ENCODE data around the gene SKA1.
A peak's percentile ranks its signal among the peaks of the same experiment; 100 is the strongest.

The SKA1 gene, protein sequence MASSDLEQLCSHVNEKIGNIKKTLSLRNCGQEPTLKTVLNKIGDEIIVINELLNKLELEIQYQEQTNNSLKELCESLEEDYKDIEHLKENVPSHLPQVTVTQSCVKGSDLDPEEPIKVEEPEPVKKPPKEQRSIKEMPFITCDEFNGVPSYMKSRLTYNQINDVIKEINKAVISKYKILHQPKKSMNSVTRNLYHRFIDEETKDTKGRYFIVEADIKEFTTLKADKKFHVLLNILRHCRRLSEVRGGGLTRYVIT

GRCh38 chr18:50374753-50375391, at the start of gene SKA1:
SKA1 (plus strand) TSS chr18:50375046; CDS start chr18:50375831, 785 bp downstream.
- peak; percentile 92 for DNase-seq

- no peak for DNase-seq
Observed at GRCh38 chr18:50327983-50328382, 46.9 kb upstream of the SKA1 start.

DNA sequence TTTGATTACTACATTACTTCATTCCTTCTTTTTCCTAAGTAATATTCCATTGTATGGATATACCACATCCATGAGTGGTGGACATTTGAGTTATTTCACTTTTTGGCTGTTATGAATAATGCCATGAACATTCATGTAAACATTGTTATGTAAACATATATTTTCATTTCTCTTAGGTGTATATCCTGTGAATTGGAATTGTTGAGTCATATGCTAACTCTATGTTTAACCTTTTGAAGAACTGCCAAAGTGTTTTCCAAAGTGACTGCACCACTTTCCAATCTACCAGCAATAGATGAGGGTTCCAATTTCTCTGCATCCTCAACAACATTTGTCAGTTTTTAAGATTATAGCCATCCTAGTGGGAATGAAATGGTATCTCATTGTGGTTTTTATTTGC, 44.7 kb upstream of the SKA1 start:
- DNase-seq, result no peak

- no peak for DNase-seq
Observed at GRCh38 chr18:50331691-50332090, 43.2 kb upstream of the SKA1 start.

DNA sequence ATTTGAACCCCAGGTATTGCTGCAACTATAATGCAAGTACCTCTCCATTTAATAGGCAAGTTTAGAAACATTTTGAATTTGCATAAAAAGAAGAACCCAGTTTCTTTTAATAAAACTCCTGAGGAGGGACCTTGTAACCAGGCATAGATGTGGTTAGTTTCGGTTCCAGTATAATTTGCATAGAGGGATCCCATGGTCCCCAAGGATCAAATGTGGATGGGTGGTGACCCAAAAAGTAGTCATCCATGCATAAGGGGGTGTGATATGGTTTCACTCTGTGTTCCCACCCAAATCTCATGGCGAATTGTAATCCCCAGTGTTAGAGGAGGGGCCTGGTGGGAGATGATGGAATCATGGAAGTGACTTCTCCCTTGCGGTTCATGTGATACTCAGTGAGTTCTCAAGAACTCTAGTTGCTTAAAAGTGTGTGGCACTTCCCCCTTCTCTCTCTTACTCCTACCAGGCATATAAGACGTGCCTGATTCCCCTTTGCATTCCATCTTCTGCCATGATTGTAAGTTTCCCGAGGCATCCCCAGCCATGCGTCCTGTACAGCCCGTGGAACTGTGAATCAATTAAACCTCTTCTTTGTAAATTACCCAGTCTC, 40.2 kb upstream of the SKA1 start:
- no peak for DNase-seq

GRCh38 chr18:50338122-50338521, 36.7 kb upstream of the SKA1 start:
- DNase-seq, result no peak

DNA sequence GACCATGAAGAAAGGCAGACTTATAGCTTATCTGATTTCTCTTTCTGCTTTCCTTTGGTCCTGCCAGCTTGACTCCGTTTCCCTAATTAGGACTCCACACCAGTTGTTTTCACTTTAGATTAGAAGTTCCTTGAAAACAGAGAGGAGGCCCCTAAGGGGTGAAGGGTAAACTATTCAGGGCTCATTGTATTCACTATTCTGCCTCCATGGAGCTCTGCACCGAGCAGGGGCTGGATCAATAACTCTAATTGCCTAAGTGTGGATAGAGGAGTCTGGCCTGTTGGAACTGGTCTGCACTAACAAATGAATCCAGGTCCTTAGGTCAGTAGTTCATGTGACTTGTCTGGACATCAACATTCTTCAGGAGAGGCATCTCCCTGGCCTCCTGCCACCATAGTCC, 36.1 kb upstream of the SKA1 start:
- DNase-seq, result no peak

DNA sequence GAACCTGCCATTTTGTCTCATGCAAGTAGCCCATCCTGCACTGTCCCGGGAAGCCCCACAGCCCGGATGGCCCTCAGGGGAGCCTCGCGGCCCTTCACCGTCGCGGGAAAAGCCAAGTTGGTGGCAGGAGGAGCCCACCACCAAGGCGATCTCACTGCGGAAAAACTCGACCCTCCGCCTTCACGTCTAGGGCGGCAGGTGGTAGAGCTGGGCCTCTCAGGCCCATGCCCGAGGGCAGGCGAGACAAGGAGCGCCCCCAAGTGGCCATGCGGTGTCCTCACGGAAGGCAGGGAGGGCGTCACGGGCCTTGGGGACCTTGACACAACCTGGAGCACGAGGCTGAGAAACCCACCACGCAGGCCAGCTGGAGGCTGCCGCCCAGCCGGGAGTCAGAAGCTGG, 34.8 kb upstream of the SKA1 start:
- DNase-seq, result no peak

- no peak for DNase-seq
Observed at GRCh38 chr18:50341443-50341842, 33.4 kb upstream of the SKA1 start.

GRCh38 chr18:50350699-50351098, 24.1 kb upstream of the SKA1 start:
- no peak for DNase-seq

DNA sequence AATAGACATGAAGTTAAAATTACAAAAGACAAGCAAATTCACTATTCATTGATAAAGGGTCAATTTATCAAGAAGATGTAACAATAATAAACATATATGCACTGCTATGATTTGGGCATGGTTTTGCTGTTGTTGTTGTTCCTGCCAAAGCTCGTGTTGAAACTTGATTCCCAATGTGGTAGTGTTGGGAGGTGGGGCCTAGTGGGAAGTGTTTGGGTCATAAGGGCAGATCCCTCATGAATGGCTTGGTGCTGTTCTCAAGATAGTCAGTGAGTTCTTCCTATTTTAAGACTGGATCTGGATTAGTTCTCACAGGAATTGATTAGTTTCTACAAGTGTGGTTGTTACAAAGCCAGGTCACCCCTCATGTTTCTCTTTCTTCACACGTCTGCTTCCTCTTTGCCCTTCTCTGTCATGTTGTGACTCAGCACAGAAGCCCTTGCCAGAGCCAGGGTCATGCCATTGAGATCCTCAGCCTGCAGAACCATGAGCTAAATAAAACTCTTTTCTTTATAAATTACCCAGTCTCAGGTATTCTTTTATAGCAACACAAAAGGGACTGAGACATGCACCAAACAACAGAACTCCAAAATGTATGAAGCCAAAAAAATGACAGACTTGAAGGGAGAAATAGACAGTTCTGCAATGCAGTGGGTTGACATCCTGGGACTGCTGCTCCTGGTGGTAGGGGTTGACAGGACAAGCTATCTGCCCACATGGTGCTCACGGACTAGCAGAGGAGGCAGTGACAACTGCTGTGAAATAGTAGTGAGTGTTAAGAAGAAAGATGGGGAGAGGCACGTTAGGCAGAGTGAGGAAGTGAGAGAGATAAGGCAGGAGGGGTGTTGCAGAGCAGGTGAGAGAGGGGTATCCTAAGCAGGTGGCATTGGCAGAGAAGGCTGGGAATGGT, 18.6 kb upstream of the SKA1 start:
- DNase-seq, result no peak

GRCh38 chr18:50358844-50359243, 16.0 kb upstream of the SKA1 start:
- DNase-seq, result no peak

DNA sequence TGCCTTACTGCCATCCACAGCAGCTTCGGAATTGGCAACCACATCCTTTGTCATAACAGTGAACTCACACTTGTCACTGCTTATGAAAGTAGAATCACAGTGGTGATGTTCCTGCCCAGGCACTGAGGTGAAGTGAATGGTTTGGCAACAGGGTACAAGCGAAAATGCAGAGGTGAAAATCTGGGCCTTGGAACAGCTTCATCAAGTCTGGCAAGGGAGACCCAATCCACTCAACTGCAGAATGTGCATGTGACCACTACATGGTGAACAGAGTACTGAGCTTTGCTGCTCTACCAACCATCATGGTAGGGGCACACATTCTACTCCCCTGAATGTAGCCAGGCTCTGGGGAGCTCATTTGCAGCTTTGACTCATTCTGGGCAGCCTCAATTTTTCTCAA, 15.0 kb upstream of the SKA1 start:
- DNase-seq, result no peak

GRCh38 chr18:50360611-50361010, 14.2 kb upstream of the SKA1 start:
- no peak for DNase-seq

DNA sequence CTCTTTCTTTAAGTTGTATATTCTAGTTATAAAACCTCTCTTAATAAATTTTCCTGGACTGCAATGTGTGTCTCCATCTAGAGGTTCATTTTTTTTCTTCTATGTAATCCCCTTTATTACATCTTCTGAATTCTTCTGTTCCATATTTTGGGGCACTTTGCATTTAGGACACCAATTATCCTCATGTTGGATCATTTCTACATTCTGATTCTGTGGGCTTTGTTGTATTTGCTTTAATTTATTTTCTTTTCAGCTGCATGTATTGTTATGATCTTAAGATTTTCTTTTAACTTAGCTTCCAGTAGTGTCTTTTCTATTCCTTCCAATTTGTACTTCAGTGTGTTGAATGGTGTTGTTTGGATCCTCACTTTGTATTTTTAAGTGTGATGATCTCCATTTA, 5.2 kb upstream of the SKA1 start:
- no peak for DNase-seq

- DNase-seq, result no peak
Observed at GRCh38 chr18:50372743-50373142, 2.1 kb upstream of the SKA1 start.

- DNase-seq, result no peak
Observed at GRCh38 chr18:50373561-50374219, 1.2 kb upstream of the SKA1 start.

DNA sequence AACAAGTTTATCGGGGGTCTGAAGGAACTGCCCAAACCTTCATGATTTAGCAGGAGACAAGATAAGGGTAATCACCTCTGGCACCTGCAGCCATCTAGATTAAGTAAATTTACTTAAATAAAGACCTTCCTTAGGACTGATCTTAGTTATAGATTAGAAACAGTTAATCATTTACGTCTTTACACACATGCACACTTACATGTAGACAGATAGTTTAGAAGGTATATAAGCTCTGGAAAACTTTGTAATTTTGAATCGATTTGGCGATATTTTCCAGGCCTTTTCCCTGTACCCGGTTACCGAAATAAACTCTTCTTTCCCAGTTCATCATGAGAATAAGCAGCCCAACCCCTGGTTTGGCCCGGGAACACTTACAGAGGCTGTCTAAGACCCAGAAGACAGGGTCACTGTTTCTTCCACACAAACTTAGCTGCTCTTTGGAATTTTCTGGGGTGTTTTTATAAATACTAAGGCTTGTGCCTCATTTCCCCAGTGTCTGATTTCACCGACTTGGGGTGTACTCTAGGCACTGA, 560 bp upstream of the SKA1 start:
- DNase-seq, result no peak

- DNase-seq, result no peak
Observed at GRCh38 chr18:50377061-50377798, 2.4 kb downstream of the SKA1 start.

GRCh38 chr18:50388988-50389387, 14.1 kb downstream of the SKA1 start:
- no peak for DNase-seq

DNA sequence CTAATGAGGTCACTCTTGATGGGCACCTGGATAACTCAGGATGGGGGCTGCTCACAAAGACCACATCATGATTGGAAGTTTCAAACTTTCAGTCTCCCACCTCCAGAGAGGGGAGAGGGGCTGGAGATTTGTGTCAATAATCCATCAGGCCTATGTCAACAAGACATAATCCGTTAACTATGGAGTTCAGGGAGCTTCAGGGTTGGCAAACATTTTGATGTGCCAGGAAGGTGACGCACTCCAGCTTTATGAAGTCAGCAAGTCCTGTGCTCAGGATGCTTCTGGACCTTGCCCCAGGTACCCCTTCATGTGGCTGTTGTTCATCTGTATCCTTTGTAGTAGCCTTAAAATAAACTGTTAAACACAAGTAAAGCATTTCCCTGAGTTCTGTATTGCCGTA, 19.0 kb downstream of the SKA1 start:
- no peak for DNase-seq

- no peak for DNase-seq
Observed at GRCh38 chr18:50395093-50395492, 20.2 kb downstream of the SKA1 start.

All from NCI-H2171 treated with DMSO at 0.1 percent for 48 hours (cell line).